HepG2 (cell line): ENCODE measurements around the gene KCTD19. TPM values are rescaled to one million over a fixed set of nuclear protein-coding genes. Genes with fewer than 3 reads are reported as not detected.

ENCODE experiments used
- ATAC-seq: fragments of 200-7000 bp; cut with Tn5 transposase; 3 replicates; pipeline ENCODE4 v1.9.1; 2020; ENCODE audit warnings: mild to moderate bottlenecking, moderate library complexity
- BruUV-seq: library from RNA; stranded (reverse); fragments of 400-500 nt; replicated peaks from 2 replicates; lab custom pipeline; 2021; lab: Mats Ljungman, UMichigan
- CTCF ChIA-PET: fragments of 300-600 bp; formaldehyde crosslinking; extraction: SDS; loops from one replicate; lab custom pipeline; 2021; ENCODE audit warnings: low total read pairs, inconsistent platforms, low intra/inter-chr PET ratio; lab: Yijun Ruan, JAX
- POLR2A ChIA-PET: fragments of 350-600 bp; sonication (Branson Sonifier 250); formaldehyde crosslinking; loops from one replicate; lab custom pipeline; 2020; ENCODE audit warnings: antibody characterized with exemption, inconsistent platforms; lab: Yijun Ruan, JAX
- DNase-seq: peaks from one replicate; pipeline ENCODE4 v3.0.0-alpha.2; 2015; ENCODE audit warnings: low spot score
- FAIRE-seq: peaks from 3 replicates; lab custom pipeline; 2011; peaks lifted over from hg19 to GRCh38; lab: Jason Lieb, UNC
- H2AFZ ChIP-seq: one replicate; pipeline ENCODE4 v1.6.1; 2011; ENCODE audit warnings: low read length, inconsistent platforms
- H3K27ac ChIP-seq: fragments of 300-600 bp; 3 replicates; pipeline ENCODE4 v1.8.0; 2011; ENCODE audit warnings: mixed run types, mild to moderate bottlenecking, mixed read lengths, low read length, inconsistent platforms; ENCODE audit not compliant: insufficient read depth; ENCODE audit errors: extremely low read length
- H3K27me3 ChIP-seq, 2 experiments: fragments of 200-600 bp in 1 of 2; 2 replicates in 1 of 2; 3 replicates in 1 of 2; pipeline versions ENCODE4 v1.6.0 to v1.8.0; 2011; ENCODE audit warnings: low read length in 2 of 2, mild to moderate bottlenecking in 2 of 2, moderate library complexity in 2 of 2, inconsistent platforms in 1 of 2; ENCODE audit not compliant: insufficient read depth in 2 of 2, control insufficient read depth in 1 of 2
- H3K36me3 ChIP-seq, 2 experiments: fragments of 200-600 bp in 1 of 2; replicated peaks in 1 of 2; 2 replicates in 1 of 2; 3 replicates in 1 of 2; pipeline versions ENCODE4 v1.5.1 to v1.8.0; 2011; ENCODE audit warnings: low read length in 2 of 2, inconsistent platforms in 1 of 2; ENCODE audit not compliant: insufficient read depth in 2 of 2, control insufficient read depth in 1 of 2
- H3K4me1 ChIP-seq: 2 replicates; pipeline ENCODE4 v1.5.1; 2012; ENCODE audit warnings: low read length, inconsistent platforms; ENCODE audit not compliant: insufficient read depth
- H3K4me2 ChIP-seq: 2 replicates; pipeline ENCODE4 v1.6.0; 2011; ENCODE audit warnings: low read depth, low read length, inconsistent platforms
- H3K4me3 ChIP-seq, 3 experiments: fragments of 200-600 bp in 1 of 3; sonication (generic), shearing (Covaris generic) in 1 of 3; replicated peaks in 1 of 3; 2 replicates each; pipeline ENCODE4 v1.5.1; 2011 to 2016; ENCODE audit warnings: low read length in 3 of 3, inconsistent platforms in 2 of 3, low read depth in 2 of 3, mild to moderate bottlenecking in 2 of 3, control low read depth in 1 of 3, mixed read lengths in 1 of 3; ENCODE audit not compliant: insufficient read depth in 1 of 3
- H3K79me2 ChIP-seq: one replicate; pipeline ENCODE4 v1.6.1; 2011; ENCODE audit warnings: low read length, inconsistent platforms; ENCODE audit not compliant: insufficient read depth
- H3K9ac ChIP-seq: 2 replicates; pipeline ENCODE4 v1.6.0; 2011; ENCODE audit warnings: mild to moderate bottlenecking, low read depth, low read length, inconsistent platforms; ENCODE audit not compliant: insufficient read depth
- H3K9me3 ChIP-seq: 2 replicates; pipeline ENCODE4 v1.5.1; 2012; ENCODE audit warnings: mild to moderate bottlenecking, low read length
- H4K20me1 ChIP-seq: 2 replicates; pipeline ENCODE4 v1.6.0; 2011; ENCODE audit warnings: inconsistent platforms, mild to moderate bottlenecking, low read length, moderate library complexity; ENCODE audit not compliant: insufficient read depth
- BCL3 ChIP-seq: sonication (generic); formaldehyde crosslinking; IDR thresholded peaks from 2 replicates; pipeline ENCODE4 v1.5.1; 2020; ENCODE audit warnings: mild to moderate bottlenecking, missing genetic modification reagents, moderate library complexity
- BRF2 ChIP-seq: sonication (generic); formaldehyde crosslinking; IDR thresholded peaks from 2 replicates; pipeline ENCODE4 v1.8.1; 2022; ENCODE audit warnings: mild to moderate bottlenecking, missing genetic modification reagents
- HMG20A ChIP-seq: IDR thresholded peaks from 2 replicates; pipeline ENCODE4 v1.6.1; 2016; ENCODE audit warnings: borderline replicate concordance
- MATR3 ChIP-seq: sonication (generic); formaldehyde crosslinking; IDR thresholded peaks from 2 replicates; pipeline ENCODE4 v1.4.0; 2020; ENCODE audit warnings: missing genetic modification reagents
- ZNF10 ChIP-seq: sonication (generic); formaldehyde crosslinking; IDR thresholded peaks from 2 replicates; pipeline ENCODE4 v1.4.0; 2020; ENCODE audit warnings: mild to moderate bottlenecking, low read depth, missing genetic modification reagents, borderline replicate concordance
- ZNF143 ChIP-seq: sonication (generic); formaldehyde crosslinking; IDR thresholded peaks from 2 replicates; pipeline ENCODE4 v1.4.0; 2020; ENCODE audit warnings: missing genetic modification reagents
- ZNF367 ChIP-seq: sonication (generic); formaldehyde crosslinking; IDR thresholded peaks from 2 replicates; pipeline ENCODE4 v1.4.0; 2020; ENCODE audit warnings: missing genetic modification reagents, borderline replicate concordance
- ZNF407 ChIP-seq: sonication (generic); formaldehyde crosslinking; IDR thresholded peaks from one replicate; pipeline ENCODE4 v1.5.1; 2020; ENCODE audit warnings: mild to moderate bottlenecking, missing genetic modification reagents; ENCODE audit errors: not compliant biosample characterization
- WGBS: methylation state at CpG from one replicate; pipeline ENCODE4 v1.1.6; 2017; ENCODE audit warnings: low lambda C conversion rate; 5-methylcytosine and 5-hydroxymethylcytosine counted together
- in situ Hi-C: cut with HindIII; loops from 2 replicates; pipeline ENCODE4 v1.10.0; 2017; ENCODE audit warnings: low pct_unique_long_range_greater_than_20kb; ENCODE audit not compliant: extremely low pct_ligation_motif_present
- intact Hi-C: fragments of 100-400 bp; cut with micrococcal nuclease; formaldehyde crosslinking; loops from one replicate; pipeline ENCODE4 v1.10.0; 2022; ENCODE audit not compliant: unreplicated experiment
- polyA plus RNA-seq, 8 experiments: library from polyadenylated mRNA; depleted of rRNA in 3 of 8; stranded (reverse) in 7 of 8; unstranded in 1 of 8; fragments of >200 nt; fragmentation: Illumina TruSeq in 4 of 8; extraction: Trizol in 4 of 8; gene quantifications; 2 replicates each; pipeline versions ENCODE4 v1.2.1 to v1.2.3, GENCODE V29; 2011 to 2016; ENCODE audit warnings: low read depth in 4 of 8, missing spikeins in 1 of 8, mixed read lengths in 1 of 8; ENCODE audit not compliant: insufficient read depth in 1 of 8
- total RNA-seq, 5 experiments: library from RNA; depleted of rRNA; stranded (reverse); fragments of >200 nt; fragmentation: Illumina TruSeq; extraction: Trizol; gene quantifications; 2 replicates each; pipeline ENCODE4 v1.2.3, GENCODE V29; 2016; ENCODE audit warnings: low read depth in 1 of 5
- TF ChIP-seq, protein P1 (sequence below): IDR thresholded peaks from 2 replicates; pipeline ENCODE4 v1.6.1; 2012; ENCODE audit warnings: low read length, improper control_type of control experiment

KCTD19 gene
- total and polyA plus RNA-seq, 2 of the 13 experiments (the other 11 are each of a cell fraction or from before 2014, with no cell fraction given): not detected

DNA sequence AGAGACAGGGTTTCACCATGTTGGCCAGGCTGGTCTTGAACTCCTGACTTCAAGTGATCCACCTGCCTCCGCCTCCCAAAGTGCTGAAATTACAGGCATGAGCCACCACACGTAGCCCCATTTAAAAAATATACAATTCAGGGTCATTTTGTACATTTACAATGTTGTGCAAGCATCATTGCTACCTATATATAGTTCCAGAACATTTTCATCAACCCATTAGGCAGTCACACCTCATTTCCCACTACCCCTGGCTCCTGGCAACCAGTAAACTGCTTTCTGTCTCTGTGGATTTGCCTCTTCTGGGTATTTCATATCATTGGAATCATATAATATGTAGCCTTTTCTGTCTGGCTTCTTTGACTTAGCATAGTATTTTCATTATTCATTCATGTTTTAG is 6.8 kb upstream of the KCTD19 start (continued):
- TF ChIP-seq ZNF407 (CRISPR knock-in tag): no peak

GRCh38 chr16:67329901-67330300 is 3.4 kb upstream of the KCTD19 start:
- BruUV-seq: no TSS peak
- Histone ChIP-seq H3K9ac (no peak overlapping the region), H2AFZ (no peak overlapping the region), H3K27ac (no peak overlapping the region), H3K36me3 (no peaks in the 10 kb centered on the region), H3K4me1 (peaks cover 23% of the 10 kb centered on the region), H3K4me2 (no peak overlapping the region), H3K9me3 (no peaks in the 10 kb centered on the region), H3K4me3 (no peak overlapping the region), H3K79me2 (no peaks in the 10 kb centered on the region), H4K20me1 (no peaks in the 10 kb centered on the region), H3K27me3 (peaks cover 0 to 3% of the 10 kb centered on the region in 2 experiments; a peak in 2 of 5 replicates)
- 6% methylated on average over 5 of the region's 5 CpGs for WGBS
- no peak for FAIRE-seq
- in situ Hi-C loops: no loop called here
- TF ChIP-seq BRF2 (CRISPR knock-in tag) (no peak), ZNF367 (CRISPR knock-in tag) (no peak), HMG20A (CRISPR knock-in tag) (no peak), BCL3 (CRISPR knock-in tag) (no peak), ZNF143 (CRISPR knock-in tag) (no peak), ZNF10 (CRISPR knock-in tag) (no peak), MATR3 (CRISPR knock-in tag) (no peak)
- TF ChIP-seq, protein P1, sequence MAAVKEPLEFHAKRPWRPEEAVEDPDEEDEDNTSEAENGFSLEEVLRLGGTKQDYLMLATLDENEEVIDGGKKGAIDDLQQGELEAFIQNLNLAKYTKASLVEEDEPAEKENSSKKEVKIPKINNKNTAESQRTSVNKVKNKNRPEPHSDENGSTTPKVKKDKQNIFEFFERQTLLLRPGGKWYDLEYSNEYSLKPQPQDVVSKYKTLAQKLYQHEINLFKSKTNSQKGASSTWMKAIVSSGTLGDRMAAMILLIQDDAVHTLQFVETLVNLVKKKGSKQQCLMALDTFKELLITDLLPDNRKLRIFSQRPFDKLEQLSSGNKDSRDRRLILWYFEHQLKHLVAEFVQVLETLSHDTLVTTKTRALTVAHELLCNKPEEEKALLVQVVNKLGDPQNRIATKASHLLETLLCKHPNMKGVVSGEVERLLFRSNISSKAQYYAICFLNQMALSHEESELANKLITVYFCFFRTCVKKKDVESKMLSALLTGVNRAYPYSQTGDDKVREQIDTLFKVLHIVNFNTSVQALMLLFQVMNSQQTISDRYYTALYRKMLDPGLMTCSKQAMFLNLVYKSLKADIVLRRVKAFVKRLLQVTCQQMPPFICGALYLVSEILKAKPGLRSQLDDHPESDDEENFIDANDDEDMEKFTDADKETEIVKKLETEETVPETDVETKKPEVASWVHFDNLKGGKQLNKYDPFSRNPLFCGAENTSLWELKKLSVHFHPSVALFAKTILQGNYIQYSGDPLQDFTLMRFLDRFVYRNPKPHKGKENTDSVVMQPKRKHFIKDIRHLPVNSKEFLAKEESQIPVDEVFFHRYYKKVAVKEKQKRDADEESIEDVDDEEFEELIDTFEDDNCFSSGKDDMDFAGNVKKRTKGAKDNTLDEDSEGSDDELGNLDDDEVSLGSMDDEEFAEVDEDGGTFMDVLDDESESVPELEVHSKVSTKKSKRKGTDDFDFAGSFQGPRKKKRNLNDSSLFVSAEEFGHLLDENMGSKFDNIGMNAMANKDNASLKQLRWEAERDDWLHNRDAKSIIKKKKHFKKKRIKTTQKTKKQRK: no peak
- ChIA-PET POLR2A (no interaction called here), CTCF (no interaction called here)
- no peak for ATAC-seq
- no peak for DNase-seq
- intact Hi-C loops: no loop called here
